ENCODE measurements around the gene WDFY3.
"Not testable (repeated sequence)": the region's sequence is repeated elsewhere in the genome, so short reads cannot be mapped to it uniquely, and the experiment has no call there.

The WDFY3 gene

GRCh38 chr4:84826681-84827080, 139.8 kb downstream of the WDFY3 start:
- no peak overlapping the region for H3K27ac ChIP-seq (ENCODE audit: insufficient read depth in 1 of 2, low read depth in 1 of 2, low read length in 2 of 2, poor library complexity in 1 of 2, severe bottlenecking in 2 of 2)
- CTCF ChIA-PET, result no interaction called here
- POLR2A ChIA-PET, result no interaction called here
- no peaks in the 10 kb centered on the region for H3K27me3 ChIP-seq (replicated peaks in 2 of 5; ENCODE audit: control insufficient read depth in 4 of 5, insufficient read depth in 5 of 5, low read length in 4 of 5)
- peaks cover 0 to 4% (median 1%) of the 10 kb centered on the region in 4 experiments for H3K4me1 ChIP-seq (ENCODE audit: control extremely low read depth in 1 of 4, control insufficient read depth in 4 of 4, insufficient read depth in 4 of 4, low read length in 3 of 4)
- no peaks in the 10 kb centered on the region for H3K9me3 ChIP-seq (ENCODE audit: control extremely low read depth in 1 of 5, control insufficient read depth in 4 of 5, insufficient read depth in 2 of 5, low read depth in 1 of 5, low read length in 4 of 5)
- peak in 1 of 3 donors; percentile 5 for DNase-seq
- H3K4me3 ChIP-seq (ENCODE audit: control insufficient read depth in 1 of 7, extremely low read depth in 1 of 7, insufficient read depth in 4 of 7, low read depth in 2 of 7, low read length in 6 of 7), result no peak overlapping the region
- peaks cover 0 to 7% (median 1%) of the 10 kb centered on the region in 4 experiments for H3K36me3 ChIP-seq (ENCODE audit: control insufficient read depth in 4 of 4, insufficient read depth in 4 of 4, low read length in 3 of 4)

GRCh38 chr4:84825701-84826341, 140.7 kb downstream of the WDFY3 start:
- POLR2A ChIA-PET, result no interaction called here
- H3K36me3 ChIP-seq (ENCODE audit: control insufficient read depth in 4 of 4, insufficient read depth in 4 of 4, low read length in 3 of 4), result peaks cover 0 to 7% (median 1%) of the 10 kb centered on the region in 4 experiments
- CTCF ChIA-PET, result no interaction called here

DNA sequence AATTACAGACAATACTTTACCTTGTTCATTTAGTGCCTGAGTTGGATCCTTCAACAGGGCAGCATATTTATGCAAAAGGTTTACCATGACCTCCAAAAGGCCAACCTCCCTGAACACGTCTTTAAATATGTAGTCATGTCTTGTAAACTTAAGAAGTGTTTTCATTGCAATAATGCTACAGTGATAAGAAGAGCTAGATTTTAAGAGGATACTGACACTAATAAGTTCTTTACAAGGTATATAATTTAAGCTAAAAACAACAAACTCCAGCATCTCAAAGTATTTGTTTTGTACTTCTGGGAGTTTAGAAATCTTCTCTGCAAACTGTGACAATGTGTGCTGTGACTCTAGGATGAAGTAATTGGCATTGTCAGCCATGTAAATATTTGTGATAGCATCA, 145.4 kb downstream of the WDFY3 start:
- POLR2A ChIA-PET, result no interaction called here
- no CpG with 5 or more reads among the region's 1 CpG for WGBS (ENCODE audit: insufficient coverage)
- CTCF ChIA-PET, result interaction anchor here (2.0 kb wide), 1 partner anchor 151 kb away, joined by 4 read pairs; no protein-coding TSS in a partner anchor

More at GRCh38 chr4:84825701-84826341, 140.7 kb downstream of the WDFY3 start:
- no CpG with 5 or more reads among the region's 5 CpGs for WGBS (ENCODE audit: insufficient coverage)
- no peak for DNase-seq
- Histone ChIP-seq H3K4me1 (ENCODE audit: control extremely low read depth in 1 of 4, control insufficient read depth in 4 of 4, insufficient read depth in 4 of 4, low read length in 3 of 4) (peaks cover 0 to 4% (median 1%) of the 10 kb centered on the region in 4 experiments), H3K4me3 (ENCODE audit: control insufficient read depth in 1 of 7, extremely low read depth in 1 of 7, insufficient read depth in 4 of 7, low read depth in 2 of 7, low read length in 6 of 7) (no peak overlapping the region), H3K27ac (ENCODE audit: insufficient read depth in 1 of 2, low read depth in 1 of 2, low read length in 2 of 2, poor library complexity in 1 of 2, severe bottlenecking in 2 of 2) (no peak overlapping the region), H3K9me3 (ENCODE audit: control extremely low read depth in 1 of 5, control insufficient read depth in 4 of 5, insufficient read depth in 2 of 5, low read depth in 1 of 5, low read length in 4 of 5) (no peaks in the 10 kb centered on the region), H3K27me3 (replicated peaks in 2 of 5; ENCODE audit: control insufficient read depth in 4 of 5, insufficient read depth in 5 of 5, low read length in 4 of 5) (no peaks in the 10 kb centered on the region)

DNA sequence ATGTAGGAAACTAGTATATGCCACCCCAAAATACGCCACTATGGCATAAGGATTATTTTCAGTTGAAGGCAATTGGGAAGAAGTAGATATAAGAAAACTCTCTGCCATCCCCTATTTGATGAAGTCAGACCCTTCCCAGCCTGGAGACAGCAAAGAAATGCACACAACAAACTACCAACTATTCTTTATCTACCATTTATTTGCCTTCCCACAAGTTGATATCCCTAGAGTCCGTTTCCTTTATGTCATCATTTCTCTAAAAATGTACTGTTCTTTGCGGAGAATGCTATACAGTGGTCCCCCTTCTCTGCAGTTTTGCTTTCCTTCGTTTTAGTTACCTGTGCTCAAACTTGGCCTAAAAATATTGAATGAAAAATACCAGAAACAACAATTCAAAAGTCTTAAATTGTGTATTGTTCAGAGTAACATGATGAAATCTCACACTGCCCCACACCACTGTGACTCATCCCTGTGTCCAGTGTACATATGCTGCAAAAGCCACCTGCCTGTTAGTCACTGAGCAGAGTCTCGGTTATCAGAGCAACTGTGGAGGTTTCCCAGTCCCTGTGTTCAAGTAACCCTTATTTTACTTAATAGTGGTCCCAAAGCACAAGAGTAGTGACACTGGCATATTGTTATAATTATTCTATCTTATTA, 152.3 kb downstream of the WDFY3 start:
- CTCF ChIA-PET, result no interaction called here
- 100% methylated on average over 2 of the region's 5 CpGs for WGBS (ENCODE audit: insufficient coverage)
- H3K27ac ChIP-seq (ENCODE audit: insufficient read depth in 1 of 2, low read depth in 1 of 2, low read length in 2 of 2, poor library complexity in 1 of 2, severe bottlenecking in 2 of 2), result no peak overlapping the region
- DNase-seq, result peak in 1 of 3 donors; percentile 2
- peaks cover 0 to 9% (median 3%) of the 10 kb centered on the region in 4 experiments for H3K36me3 ChIP-seq (ENCODE audit: control insufficient read depth in 4 of 4, insufficient read depth in 4 of 4, low read length in 3 of 4)
- H3K4me3 ChIP-seq (ENCODE audit: control insufficient read depth in 1 of 7, extremely low read depth in 1 of 7, insufficient read depth in 4 of 7, low read depth in 2 of 7, low read length in 6 of 7), result no peak overlapping the region
- POLR2A ChIA-PET, result no interaction called here
- H3K27me3 ChIP-seq (replicated peaks in 2 of 5; ENCODE audit: control insufficient read depth in 4 of 5, insufficient read depth in 5 of 5, low read length in 4 of 5), result no peaks in the 10 kb centered on the region
- no peaks in the 10 kb centered on the region for H3K4me1 ChIP-seq (ENCODE audit: control extremely low read depth in 1 of 4, control insufficient read depth in 4 of 4, insufficient read depth in 4 of 4, low read length in 3 of 4)
- H3K9me3 ChIP-seq (ENCODE audit: control extremely low read depth in 1 of 5, control insufficient read depth in 4 of 5, insufficient read depth in 2 of 5, low read depth in 1 of 5, low read length in 4 of 5), result no peaks in the 10 kb centered on the region

More for the DNA sequence above, 145.4 kb downstream of the WDFY3 start:
- no peak overlapping the region for H3K27ac ChIP-seq (ENCODE audit: insufficient read depth in 1 of 2, low read depth in 1 of 2, low read length in 2 of 2, poor library complexity in 1 of 2, severe bottlenecking in 2 of 2)
- H3K4me1 ChIP-seq (ENCODE audit: control extremely low read depth in 1 of 4, control insufficient read depth in 4 of 4, insufficient read depth in 4 of 4, low read length in 3 of 4), result no peaks in the 10 kb centered on the region
- H3K36me3 ChIP-seq (ENCODE audit: control insufficient read depth in 4 of 4, insufficient read depth in 4 of 4, low read length in 3 of 4), result peaks cover 0 to 4% (median 0%) of the 10 kb centered on the region in 4 experiments
- no peaks in the 10 kb centered on the region for H3K9me3 ChIP-seq (ENCODE audit: control extremely low read depth in 1 of 5, control insufficient read depth in 4 of 5, insufficient read depth in 2 of 5, low read depth in 1 of 5, low read length in 4 of 5)
- no peak for DNase-seq
- no peak overlapping the region for H3K4me3 ChIP-seq (ENCODE audit: control insufficient read depth in 1 of 7, extremely low read depth in 1 of 7, insufficient read depth in 4 of 7, low read depth in 2 of 7, low read length in 6 of 7)
- no peaks in the 10 kb centered on the region for H3K27me3 ChIP-seq (replicated peaks in 2 of 5; ENCODE audit: control insufficient read depth in 4 of 5, insufficient read depth in 5 of 5, low read length in 4 of 5)

GRCh38 chr4:84809946-84810345, 156.5 kb downstream of the WDFY3 start:
- Histone ChIP-seq H3K27me3 (replicated peaks in 2 of 5; ENCODE audit: control insufficient read depth in 4 of 5, insufficient read depth in 5 of 5, low read length in 4 of 5) (no peaks in the 10 kb centered on the region), H3K4me1 (ENCODE audit: control extremely low read depth in 1 of 4, control insufficient read depth in 4 of 4, insufficient read depth in 4 of 4, low read length in 3 of 4) (no peaks in the 10 kb centered on the region), H3K36me3 (ENCODE audit: control insufficient read depth in 4 of 4, insufficient read depth in 4 of 4, low read length in 3 of 4) (peaks cover 0 to 11% (median 3%) of the 10 kb centered on the region in 4 experiments), H3K27ac (ENCODE audit: insufficient read depth in 1 of 2, low read depth in 1 of 2, low read length in 2 of 2, poor library complexity in 1 of 2, severe bottlenecking in 2 of 2) (no peak overlapping the region), H3K9me3 (ENCODE audit: control extremely low read depth in 1 of 5, control insufficient read depth in 4 of 5, insufficient read depth in 2 of 5, low read depth in 1 of 5, low read length in 4 of 5) (no peaks in the 10 kb centered on the region), H3K4me3 (ENCODE audit: control insufficient read depth in 1 of 7, extremely low read depth in 1 of 7, insufficient read depth in 4 of 7, low read depth in 2 of 7, low read length in 6 of 7) (no peak overlapping the region)
- WGBS (ENCODE audit: insufficient coverage), result 100% methylated on average over 4 of the region's 9 CpGs
- ChIA-PET CTCF (no interaction called here), POLR2A (no interaction called here)
- no peak for DNase-seq

DNA sequence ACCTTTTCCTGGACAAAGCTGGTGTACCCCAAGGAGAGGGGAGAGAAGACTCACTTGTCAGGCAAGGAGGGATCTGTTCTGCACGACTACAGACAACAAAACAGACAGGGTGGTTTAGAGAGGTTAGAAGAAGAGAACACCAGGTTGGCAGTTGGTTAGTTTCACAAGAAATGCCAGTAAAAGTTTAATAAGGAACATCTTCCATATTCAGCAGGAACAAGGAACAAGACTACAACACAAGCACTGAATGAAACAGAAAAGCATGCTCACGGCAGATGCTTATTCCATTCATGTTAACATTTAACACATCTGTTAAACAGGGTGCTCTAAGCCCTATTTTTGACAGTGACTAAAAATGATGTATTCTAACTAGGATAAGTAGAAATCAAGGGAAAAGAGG, 158.2 kb downstream of the WDFY3 start:
- Histone ChIP-seq H3K27me3 (replicated peaks in 2 of 5; ENCODE audit: control insufficient read depth in 4 of 5, insufficient read depth in 5 of 5, low read length in 4 of 5) (no peaks in the 10 kb centered on the region), H3K4me3 (ENCODE audit: control insufficient read depth in 1 of 7, extremely low read depth in 1 of 7, insufficient read depth in 4 of 7, low read depth in 2 of 7, low read length in 6 of 7) (no peak overlapping the region), H3K4me1 (ENCODE audit: control extremely low read depth in 1 of 4, control insufficient read depth in 4 of 4, insufficient read depth in 4 of 4, low read length in 3 of 4) (no peaks in the 10 kb centered on the region), H3K27ac (ENCODE audit: insufficient read depth in 1 of 2, low read depth in 1 of 2, low read length in 2 of 2, poor library complexity in 1 of 2, severe bottlenecking in 2 of 2) (no peak overlapping the region), H3K36me3 (ENCODE audit: control insufficient read depth in 4 of 4, insufficient read depth in 4 of 4, low read length in 3 of 4) (peaks cover 0 to 11% (median 3%) of the 10 kb centered on the region in 4 experiments), H3K9me3 (ENCODE audit: control extremely low read depth in 1 of 5, control insufficient read depth in 4 of 5, insufficient read depth in 2 of 5, low read depth in 1 of 5, low read length in 4 of 5) (no peaks in the 10 kb centered on the region)
- DNase-seq, result no peak
- ChIA-PET POLR2A (no interaction called here), CTCF (no interaction called here)
- no CpG with 5 or more reads among the region's 2 CpGs for WGBS (ENCODE audit: insufficient coverage)

DNA sequence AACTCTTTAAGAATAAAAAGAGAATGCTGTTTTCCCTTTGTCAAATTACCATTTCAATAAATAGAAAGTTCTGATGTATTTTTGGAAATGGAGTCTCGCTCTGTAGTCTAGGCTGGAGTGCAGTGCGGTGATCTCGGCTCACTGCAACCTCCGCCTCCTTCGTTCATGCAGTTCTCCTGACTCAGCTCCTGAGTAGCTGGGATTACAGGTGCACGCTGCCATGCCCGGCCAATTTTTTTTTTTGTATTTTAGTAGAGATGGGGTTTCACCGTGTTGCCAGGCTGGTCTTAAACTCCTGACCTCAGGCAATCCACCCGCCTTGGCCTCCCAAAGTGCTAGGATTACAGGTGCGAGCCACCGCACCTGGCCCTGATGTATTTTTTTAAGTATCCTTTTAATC, 159.9 kb downstream of the WDFY3 start:
- H3K27me3 ChIP-seq (replicated peaks in 2 of 5; ENCODE audit: control insufficient read depth in 4 of 5, insufficient read depth in 5 of 5, low read length in 4 of 5); H3K4me1 ChIP-seq (ENCODE audit: control extremely low read depth in 1 of 4, control insufficient read depth in 4 of 4, insufficient read depth in 4 of 4, low read length in 3 of 4); H3K27ac ChIP-seq (ENCODE audit: insufficient read depth in 1 of 2, low read depth in 1 of 2, low read length in 2 of 2, poor library complexity in 1 of 2, severe bottlenecking in 2 of 2); H3K9me3 ChIP-seq (ENCODE audit: control extremely low read depth in 1 of 5, control insufficient read depth in 4 of 5, insufficient read depth in 2 of 5, low read depth in 1 of 5, low read length in 4 of 5); POLR2A ChIA-PET; CTCF ChIA-PET; DNase-seq; H3K4me3 ChIP-seq (ENCODE audit: control insufficient read depth in 1 of 7, extremely low read depth in 1 of 7, insufficient read depth in 4 of 7, low read depth in 2 of 7, low read length in 6 of 7): not testable (repeated sequence)
- H3K36me3 ChIP-seq (ENCODE audit: control insufficient read depth in 4 of 4, insufficient read depth in 4 of 4, low read length in 3 of 4), result peaks cover 2 to 13% (median 5%) of the 10 kb centered on the region in 4 experiments
- 90% methylated on average over 2 of the region's 11 CpGs for WGBS (ENCODE audit: insufficient coverage)

Data from common myeloid progenitor, CD34-positive (primary cell).